ENCODE data around the gene IFT27.
"Not testable (repeated sequence)": the region's sequence is repeated elsewhere in the genome, so short reads cannot be mapped to it uniquely, and the experiment has no call there.

Gene IFT27

GRCh38 chr22:36762687-36763260 is 13.1 kb downstream of the IFT27 start:
- DNase-seq (ENCODE audit: low read depth) = peak; percentile 8
- no peak overlapping the region for H3K4me3 ChIP-seq (ENCODE audit: low read length)
- peaks cover 7% of the 10 kb centered on the region for H3K36me3 ChIP-seq (ENCODE audit: control insufficient read depth, insufficient read depth, low read length, severe bottlenecking)
- no peak overlapping the region for H3K9ac ChIP-seq (ENCODE audit: low read length)
- peaks cover 8% of the 10 kb centered on the region for H3K4me1 ChIP-seq (ENCODE audit: control insufficient read depth, insufficient read depth, low read length)
- no peaks in the 10 kb centered on the region for H3K27me3 ChIP-seq (replicated peaks; ENCODE audit: control insufficient read depth, insufficient read depth, low read length)
- H3K9me3 ChIP-seq (ENCODE audit: control insufficient read depth, low read length) = no peaks in the 10 kb centered on the region

- Histone ChIP-seq H3K4me1 (ENCODE audit: control insufficient read depth, insufficient read depth, low read length) (peaks cover 8% of the 10 kb centered on the region), H3K9ac (ENCODE audit: low read length) (no peak overlapping the region), H3K9me3 (ENCODE audit: control insufficient read depth, low read length) (no peaks in the 10 kb centered on the region), H3K4me3 (ENCODE audit: low read length) (no peak overlapping the region), H3K27me3 (replicated peaks; ENCODE audit: control insufficient read depth, insufficient read depth, low read length) (peaks cover 2% of the 10 kb centered on the region), H3K36me3 (ENCODE audit: control insufficient read depth, insufficient read depth, low read length, severe bottlenecking) (no peaks in the 10 kb centered on the region)
- no peak for DNase-seq (ENCODE audit: low read depth)
Measured at GRCh38 chr22:36761553-36762240, 14.2 kb downstream of the IFT27 start.

- Histone ChIP-seq H3K4me1 (ENCODE audit: control insufficient read depth, insufficient read depth, low read length) (peaks cover 8% of the 10 kb centered on the region), H3K4me3 (ENCODE audit: low read length) (no peak overlapping the region), H3K27me3 (replicated peaks; ENCODE audit: control insufficient read depth, insufficient read depth, low read length) (peaks cover 7% of the 10 kb centered on the region), H3K9ac (ENCODE audit: low read length) (no peak overlapping the region), H3K36me3 (ENCODE audit: control insufficient read depth, insufficient read depth, low read length, severe bottlenecking) (no peaks in the 10 kb centered on the region), H3K9me3 (ENCODE audit: control insufficient read depth, low read length) (no peaks in the 10 kb centered on the region)
- no peak for DNase-seq (ENCODE audit: low read depth)
Measured at GRCh38 chr22:36760786-36761185, 15.1 kb downstream of the IFT27 start.

GRCh38 chr22:36759481-36760159 is 16.3 kb downstream of the IFT27 start:
- Histone ChIP-seq H3K4me3 (ENCODE audit: low read length) (no peak overlapping the region), H3K9me3 (ENCODE audit: control insufficient read depth, low read length) (no peaks in the 10 kb centered on the region), H3K36me3 (ENCODE audit: control insufficient read depth, insufficient read depth, low read length, severe bottlenecking) (no peaks in the 10 kb centered on the region), H3K9ac (ENCODE audit: low read length) (no peak overlapping the region), H3K4me1 (ENCODE audit: control insufficient read depth, insufficient read depth, low read length) (peaks cover 8% of the 10 kb centered on the region), H3K27me3 (replicated peaks; ENCODE audit: control insufficient read depth, insufficient read depth, low read length) (peaks cover 19% of the 10 kb centered on the region)
- DNase-seq (ENCODE audit: low read depth) = no peak

DNA sequence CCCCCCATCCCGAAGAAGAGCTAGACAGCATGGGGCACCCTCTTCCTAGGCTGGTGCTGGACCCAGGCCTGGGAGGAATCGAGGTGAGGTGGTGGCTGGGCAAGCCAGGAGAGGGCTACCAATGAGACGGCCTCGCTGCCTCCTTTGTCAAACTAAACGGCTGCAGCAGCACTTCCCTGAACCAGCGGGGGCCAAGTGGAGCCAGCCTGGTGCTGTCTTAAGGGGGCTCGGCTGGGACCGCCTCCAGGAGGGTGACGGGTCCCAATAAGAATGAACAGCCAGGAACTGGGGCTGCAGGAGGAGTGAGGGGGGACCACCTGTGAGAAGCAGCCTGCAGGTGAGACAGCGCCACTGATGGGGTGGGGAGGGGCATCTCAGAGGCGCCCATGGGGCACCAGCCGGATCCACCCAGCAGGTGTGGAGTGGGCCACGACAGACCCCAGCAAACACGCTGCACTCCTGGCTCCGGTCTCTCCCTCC is 17.1 kb downstream of the IFT27 start:
- H3K4me1 ChIP-seq (ENCODE audit: control insufficient read depth, insufficient read depth, low read length) = peaks cover 8% of the 10 kb centered on the region
- peaks cover 27% of the 10 kb centered on the region for H3K27me3 ChIP-seq (replicated peaks; ENCODE audit: control insufficient read depth, insufficient read depth, low read length)
- no peak overlapping the region for H3K4me3 ChIP-seq (ENCODE audit: low read length)
- no peak for DNase-seq (ENCODE audit: low read depth)
- H3K9me3 ChIP-seq (ENCODE audit: control insufficient read depth, low read length) = no peaks in the 10 kb centered on the region
- H3K36me3 ChIP-seq (ENCODE audit: control insufficient read depth, insufficient read depth, low read length, severe bottlenecking) = no peaks in the 10 kb centered on the region
- H3K9ac ChIP-seq (ENCODE audit: low read length) = no peak overlapping the region

DNA sequence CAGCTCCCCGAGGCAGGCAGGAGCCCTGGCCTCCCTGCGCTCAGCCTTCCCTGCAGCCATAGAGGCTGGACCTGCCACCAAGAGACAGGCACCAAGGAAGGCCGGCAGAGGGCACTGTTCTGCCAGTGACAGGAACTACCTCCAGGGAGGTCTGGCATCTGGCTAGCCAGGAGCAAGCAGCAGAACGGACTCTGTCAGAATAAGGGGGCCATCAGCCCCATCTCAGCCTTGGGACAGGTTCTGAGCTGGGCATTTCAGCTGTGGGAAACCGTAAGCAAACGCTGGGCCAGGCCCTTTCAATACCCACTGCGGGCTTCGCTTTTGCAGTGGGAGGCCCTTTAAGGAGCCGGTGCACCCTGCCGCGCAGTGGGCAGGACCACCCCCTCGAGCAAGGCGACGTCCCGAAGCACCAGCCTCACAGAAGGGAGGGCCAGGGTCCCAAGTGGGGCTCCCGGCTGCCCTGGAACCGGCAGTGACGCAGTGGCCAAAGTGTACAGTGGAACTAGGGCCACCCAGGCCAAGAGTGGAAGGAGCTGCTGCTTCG is 18.2 kb downstream of the IFT27 start:
- peaks cover 4% of the 10 kb centered on the region for H3K4me1 ChIP-seq (ENCODE audit: control insufficient read depth, insufficient read depth, low read length)
- no peaks in the 10 kb centered on the region for H3K36me3 ChIP-seq (ENCODE audit: control insufficient read depth, insufficient read depth, low read length, severe bottlenecking)
- H3K27me3 ChIP-seq (replicated peaks; ENCODE audit: control insufficient read depth, insufficient read depth, low read length) = peaks cover 38% of the 10 kb centered on the region
- no peak overlapping the region for H3K9ac ChIP-seq (ENCODE audit: low read length)
- DNase-seq (ENCODE audit: low read depth) = peak; percentile 63
- H3K4me3 ChIP-seq (ENCODE audit: low read length) = no peak overlapping the region
- H3K9me3 ChIP-seq (ENCODE audit: control insufficient read depth, low read length) = no peaks in the 10 kb centered on the region

- no peak overlapping the region for H3K4me3 ChIP-seq (ENCODE audit: low read length)
- no peaks in the 10 kb centered on the region for H3K9me3 ChIP-seq (ENCODE audit: control insufficient read depth, low read length)
- H3K36me3 ChIP-seq (ENCODE audit: control insufficient read depth, insufficient read depth, low read length, severe bottlenecking) = no peaks in the 10 kb centered on the region
- no peaks in the 10 kb centered on the region for H3K4me1 ChIP-seq (ENCODE audit: control insufficient read depth, insufficient read depth, low read length)
- peaks cover 45% of the 10 kb centered on the region for H3K27me3 ChIP-seq (replicated peaks; ENCODE audit: control insufficient read depth, insufficient read depth, low read length)
- DNase-seq (ENCODE audit: low read depth) = no peak
- H3K9ac ChIP-seq (ENCODE audit: low read length) = no peak overlapping the region
Measured at GRCh38 chr22:36756746-36757655, 18.9 kb downstream of the IFT27 start.

- Histone ChIP-seq H3K36me3 (ENCODE audit: control insufficient read depth, insufficient read depth, low read length, severe bottlenecking) (no peaks in the 10 kb centered on the region), H3K9ac (ENCODE audit: low read length) (no peak overlapping the region), H3K4me1 (ENCODE audit: control insufficient read depth, insufficient read depth, low read length) (no peaks in the 10 kb centered on the region), H3K4me3 (ENCODE audit: low read length) (no peak overlapping the region), H3K27me3 (replicated peaks; ENCODE audit: control insufficient read depth, insufficient read depth, low read length) (peaks cover 47% of the 10 kb centered on the region), H3K9me3 (ENCODE audit: control insufficient read depth, low read length) (no peaks in the 10 kb centered on the region)
- no peak for DNase-seq (ENCODE audit: low read depth)
Measured at GRCh38 chr22:36756031-36756430, 19.9 kb downstream of the IFT27 start.

DNA sequence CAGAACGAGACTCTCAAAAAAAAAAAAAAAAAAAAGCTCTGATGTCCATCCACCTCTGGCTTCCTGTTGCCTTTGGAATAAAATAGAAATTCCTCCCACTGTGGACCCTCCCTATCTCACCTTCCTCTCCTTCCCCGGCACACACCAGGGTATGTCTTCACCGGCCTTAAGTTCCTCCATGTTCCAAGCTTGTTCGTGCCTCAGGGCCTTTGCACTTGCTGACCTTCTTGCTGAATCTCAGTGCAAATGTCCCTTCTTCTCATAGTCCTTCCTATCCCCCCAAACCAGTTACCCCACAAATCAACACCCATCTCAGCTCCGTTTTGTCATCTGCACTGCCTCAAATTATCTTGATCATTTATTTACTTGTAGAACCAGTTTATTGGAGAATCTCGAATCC is 20.6 kb downstream of the IFT27 start:
- DNase-seq (ENCODE audit: low read depth) = no peak
- Histone ChIP-seq H3K4me3 (ENCODE audit: low read length) (no peak overlapping the region), H3K4me1 (ENCODE audit: control insufficient read depth, insufficient read depth, low read length) (no peaks in the 10 kb centered on the region), H3K36me3 (ENCODE audit: control insufficient read depth, insufficient read depth, low read length, severe bottlenecking) (no peaks in the 10 kb centered on the region), H3K9ac (ENCODE audit: low read length) (no peak overlapping the region), H3K9me3 (ENCODE audit: control insufficient read depth, low read length) (no peaks in the 10 kb centered on the region), H3K27me3 (replicated peaks; ENCODE audit: control insufficient read depth, insufficient read depth, low read length) (peaks cover 47% of the 10 kb centered on the region)

- H3K9ac ChIP-seq (ENCODE audit: low read length); H3K4me1 ChIP-seq (ENCODE audit: control insufficient read depth, insufficient read depth, low read length); H3K36me3 ChIP-seq (ENCODE audit: control insufficient read depth, insufficient read depth, low read length, severe bottlenecking); H3K9me3 ChIP-seq (ENCODE audit: control insufficient read depth, low read length); DNase-seq (ENCODE audit: low read depth); H3K4me3 ChIP-seq (ENCODE audit: low read length): not testable (repeated sequence)
- H3K27me3 ChIP-seq (replicated peaks; ENCODE audit: control insufficient read depth, insufficient read depth, low read length) = peaks cover 47% of the 10 kb centered on the region
Measured at GRCh38 chr22:36754881-36755280, 21.0 kb downstream of the IFT27 start.
